HG02840 (cell line): Measurements from ENCODE around the gene NIP7.
"Not testable (repeated sequence)": the region's sequence is repeated elsewhere in the genome, so short reads cannot be mapped to it uniquely, and the experiment has no call there.

ENCODE experiments used
- ATAC-seq: cut with Tn5 transposase; IDR thresholded peaks from one replicate; pipeline ENCODE4 v1.9.1; 2021; ENCODE audit warnings: mild to moderate bottlenecking, moderate library complexity, moderate number of reproducible peaks; ENCODE audit not compliant: unreplicated experiment, low FRiP score

NIP7 gene

DNA sequence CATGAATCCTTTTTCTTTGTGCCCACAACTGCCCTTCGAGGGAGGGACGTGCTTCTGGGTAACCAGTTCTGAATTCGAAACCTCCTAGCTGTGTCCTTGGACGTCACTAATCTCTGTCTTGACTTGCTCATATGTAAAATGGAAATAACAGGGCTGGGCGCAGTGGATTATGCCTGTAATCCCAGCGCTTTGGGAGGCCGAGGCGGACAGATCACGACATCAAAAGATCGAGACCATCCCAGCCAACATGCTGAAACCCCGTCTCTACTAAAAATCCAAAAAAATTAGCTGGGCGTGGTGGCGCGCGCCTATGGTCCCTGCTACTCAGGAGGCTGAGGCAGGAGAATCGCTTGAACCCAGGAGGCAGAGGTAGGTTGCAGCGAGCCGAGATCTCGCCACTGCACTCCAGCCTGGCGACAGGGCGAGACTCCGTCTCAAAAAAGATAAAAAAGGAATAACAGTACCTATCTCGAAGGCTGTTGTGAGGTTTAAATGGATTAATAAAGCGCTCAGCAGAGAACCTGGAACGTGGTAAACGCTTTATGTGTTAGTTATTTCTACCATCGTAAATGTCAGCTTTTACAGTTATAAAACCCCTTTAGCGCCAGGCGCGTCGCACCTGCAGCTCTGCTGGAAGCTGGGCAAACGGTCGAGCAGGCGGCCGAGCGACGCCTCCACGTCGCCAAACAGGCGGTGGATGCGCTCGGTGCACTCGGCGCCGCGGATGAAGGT, 849 bp upstream of the NIP7 start:
- ATAC-seq = no peak

DNA sequence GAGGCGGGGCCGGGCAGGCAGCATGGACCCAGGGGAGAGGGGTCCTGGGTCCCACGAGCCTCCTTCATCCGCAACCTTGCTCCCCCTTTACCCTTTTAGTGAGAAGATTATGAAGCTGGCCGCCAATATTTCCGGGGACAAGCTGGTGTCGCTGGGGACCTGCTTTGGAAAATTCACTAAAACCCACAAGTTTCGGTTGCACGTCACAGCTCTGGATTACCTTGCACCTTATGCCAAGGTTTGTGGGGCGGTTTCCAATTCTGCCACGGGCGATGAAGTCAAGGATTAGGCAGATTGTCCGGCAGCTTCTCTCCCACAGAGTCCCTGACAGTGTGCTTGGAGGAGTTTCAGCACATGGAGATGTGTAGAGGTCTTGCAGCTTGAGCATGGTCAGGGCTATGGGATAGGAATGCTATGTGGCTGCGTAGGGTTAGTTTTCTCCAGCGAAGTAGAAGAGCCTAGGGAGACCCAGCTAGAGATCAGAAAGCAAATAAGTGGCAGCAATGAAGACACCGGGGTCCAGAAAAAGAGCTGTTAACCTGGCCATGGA, 598 bp downstream of the NIP7 start:
- ATAC-seq = no peak

DNA sequence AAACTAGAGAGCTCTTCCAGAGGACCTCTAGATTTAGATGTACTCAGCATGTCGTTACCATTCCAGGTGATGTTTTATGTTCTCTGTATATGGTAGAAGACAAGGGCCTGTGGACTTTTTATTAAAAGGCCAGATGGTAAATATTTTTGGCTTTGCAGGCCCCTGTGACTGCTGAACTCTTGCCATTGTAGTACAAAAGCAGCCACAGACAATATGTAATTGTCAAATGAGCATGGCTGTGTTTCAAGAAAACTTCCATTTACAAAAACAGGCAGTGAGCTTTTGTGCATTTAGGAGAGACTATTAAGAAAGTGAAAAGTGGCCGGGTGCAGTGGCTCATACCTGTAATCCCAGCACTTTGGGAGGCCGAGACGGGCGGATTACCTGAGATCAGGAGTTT, 4.6 kb downstream of the NIP7 start:
- no peak for ATAC-seq

DNA sequence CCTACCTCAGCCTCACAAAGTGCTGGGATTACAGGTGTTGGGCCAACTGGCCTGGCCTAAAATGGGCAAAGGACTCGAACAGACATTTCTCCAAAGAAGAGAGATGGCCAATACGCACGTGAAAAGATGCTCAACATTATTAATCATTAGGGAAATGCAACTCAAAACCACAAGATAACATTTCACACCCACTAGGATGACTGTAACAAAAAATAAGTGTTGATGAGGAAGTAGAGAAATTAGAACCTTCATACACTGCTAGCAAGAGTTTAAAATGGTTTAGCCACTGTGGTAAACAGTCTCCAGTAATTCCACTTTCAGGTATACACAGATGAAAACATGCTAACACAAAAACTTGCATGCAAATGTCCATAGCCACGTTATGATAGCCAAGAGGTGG, 6.4 kb downstream of the NIP7 start:
- ATAC-seq = no peak

DNA sequence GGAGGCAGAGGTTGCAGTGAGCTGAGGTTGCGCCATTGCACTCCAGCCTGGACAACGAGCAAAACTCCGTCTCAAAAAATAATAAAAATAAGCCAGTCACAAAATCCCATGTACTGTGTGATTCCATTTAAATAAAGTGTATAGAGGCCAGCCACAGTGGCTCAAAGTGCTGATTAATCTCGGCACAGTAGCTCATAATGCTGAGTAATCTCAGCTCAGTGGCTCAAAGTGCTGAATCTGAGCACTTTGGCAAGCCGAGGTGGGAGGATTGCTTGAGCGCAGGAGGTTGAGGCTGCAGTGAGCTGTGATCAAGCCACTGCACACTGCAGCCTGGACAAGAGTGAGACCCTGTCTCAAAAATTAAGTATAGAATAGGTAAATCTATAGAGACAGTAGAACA, 7.1 kb downstream of the NIP7 start:
- no peak for ATAC-seq

DNA sequence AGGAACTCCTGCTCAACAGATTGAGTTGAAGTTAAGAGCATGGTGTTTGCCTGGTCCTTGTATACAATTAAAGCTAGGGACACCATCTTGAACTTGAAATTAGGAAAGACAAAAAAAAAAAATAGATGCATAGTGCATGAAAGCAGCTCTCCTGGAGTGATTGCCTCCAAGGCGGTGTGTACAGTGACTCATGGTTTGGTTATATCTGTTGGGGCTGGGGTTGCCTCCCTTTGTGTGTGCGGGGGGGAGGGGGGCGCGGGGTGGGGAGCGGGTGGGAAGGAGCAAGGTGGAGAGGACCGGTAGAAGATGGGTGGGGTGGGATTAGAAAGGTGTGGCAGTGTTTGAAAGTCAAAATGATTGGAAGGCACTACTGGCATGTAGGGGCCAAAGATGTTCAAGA, 8.7 kb downstream of the NIP7 start:
- ATAC-seq = no peak

DNA sequence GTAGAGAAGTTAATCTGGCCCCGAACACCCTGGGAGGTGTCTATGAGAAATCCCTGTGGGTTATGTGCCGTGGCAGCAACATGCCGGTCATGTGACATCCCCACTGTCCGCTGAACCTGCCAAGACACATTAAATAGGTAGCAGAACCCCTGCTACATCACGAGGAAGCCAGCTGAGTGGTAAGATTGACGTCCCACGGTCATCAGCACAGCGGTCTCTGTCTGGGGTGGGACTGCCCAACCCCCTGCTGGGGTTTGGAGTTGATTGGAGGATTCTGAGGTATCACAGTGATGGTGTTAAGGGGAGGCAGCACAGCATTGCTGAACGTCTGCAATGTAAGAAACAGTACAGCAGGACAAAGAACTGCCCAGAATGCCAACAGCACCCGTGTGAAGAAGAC, 10.0 kb downstream of the NIP7 start:
- no peak for ATAC-seq

DNA sequence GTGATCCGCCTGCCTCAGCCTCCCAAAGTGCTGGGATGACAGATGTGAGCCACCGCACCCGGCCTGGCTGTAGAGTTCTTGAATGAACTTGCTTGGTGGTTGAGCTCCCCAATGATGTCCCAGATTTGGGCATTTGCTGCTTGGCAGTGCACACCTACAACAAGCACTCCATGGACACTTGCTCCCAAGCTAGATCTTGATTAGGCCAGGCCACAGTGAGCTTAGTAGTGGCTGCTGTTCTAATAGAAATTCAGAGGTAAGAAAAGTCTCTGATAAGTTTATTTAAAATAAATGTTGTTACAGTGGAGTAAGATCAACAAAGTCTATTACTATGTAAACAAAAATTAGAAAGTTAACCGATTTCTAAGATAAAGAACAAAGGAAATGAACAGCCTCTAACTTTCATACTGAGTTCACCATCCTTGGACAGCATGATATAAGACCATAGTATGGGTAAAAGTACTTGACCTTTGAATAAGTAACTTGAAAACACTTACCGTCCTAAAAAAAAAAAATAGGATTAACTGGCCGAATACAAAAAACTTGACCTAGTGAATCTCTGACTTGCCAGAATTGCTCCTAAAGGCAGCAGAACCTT, 11.1 kb downstream of the NIP7 start:
- no peak for ATAC-seq

DNA sequence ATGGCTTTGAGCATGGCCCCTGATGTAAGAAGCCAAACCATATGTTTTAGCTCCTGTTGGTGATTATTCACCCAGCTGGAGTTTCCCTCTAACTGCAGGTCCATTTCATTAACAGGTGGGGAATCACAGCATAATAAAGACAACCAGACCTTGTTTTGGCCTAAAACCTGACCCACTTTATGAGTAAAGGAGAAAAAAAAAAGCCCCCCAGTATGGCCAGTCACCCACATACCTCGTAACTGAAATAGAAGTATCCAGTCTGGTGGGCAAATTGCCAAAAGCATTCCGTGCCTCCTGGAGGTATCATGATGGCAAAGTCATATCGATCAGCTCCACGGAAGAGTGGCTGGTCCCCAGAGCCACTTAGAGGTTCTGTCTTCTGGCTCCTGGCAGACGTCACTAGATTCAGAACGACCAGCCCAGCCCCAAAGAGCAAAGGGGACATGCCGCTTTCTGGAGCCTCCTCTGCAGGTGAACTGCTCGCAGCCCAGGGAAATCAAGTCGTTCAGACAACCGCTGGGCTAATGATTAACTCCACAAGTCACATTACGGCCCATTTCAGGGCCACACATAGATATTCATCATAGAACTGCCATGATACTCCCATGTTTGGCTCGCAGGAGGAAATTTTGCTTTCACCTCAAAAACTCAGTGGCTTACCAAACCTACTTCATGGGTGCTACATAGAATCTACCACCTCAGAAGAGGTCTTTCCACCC, 11.9 kb downstream of the NIP7 start, which contains the start of gene TMED6:
TMED6 (minus strand) TSS at position 478 of the 719 bp plus-strand sequence; CDS start at position 445, 33 bp downstream.
- ATAC-seq = no peak

DNA sequence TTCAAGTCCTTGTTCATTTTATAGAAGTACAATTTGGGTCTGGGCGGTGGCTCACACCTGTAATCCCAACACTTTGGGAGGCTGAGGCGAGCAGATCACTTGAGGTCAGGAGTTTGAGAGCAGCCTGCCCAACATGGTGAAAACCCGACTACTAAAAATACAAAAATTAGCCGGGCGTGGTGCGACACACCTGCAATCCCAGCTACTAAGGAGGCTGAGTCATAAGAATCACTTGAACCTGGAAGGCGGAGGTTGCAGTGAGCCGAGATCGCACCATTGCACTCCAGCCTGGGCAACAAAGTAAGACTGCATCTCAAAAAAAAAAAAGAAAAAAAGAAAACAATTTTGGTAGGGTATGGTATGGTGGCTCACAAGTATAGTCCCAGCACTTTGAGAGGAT, 20.5 kb downstream of the NIP7 start:
- ATAC-seq = not testable (repeated sequence)

DNA sequence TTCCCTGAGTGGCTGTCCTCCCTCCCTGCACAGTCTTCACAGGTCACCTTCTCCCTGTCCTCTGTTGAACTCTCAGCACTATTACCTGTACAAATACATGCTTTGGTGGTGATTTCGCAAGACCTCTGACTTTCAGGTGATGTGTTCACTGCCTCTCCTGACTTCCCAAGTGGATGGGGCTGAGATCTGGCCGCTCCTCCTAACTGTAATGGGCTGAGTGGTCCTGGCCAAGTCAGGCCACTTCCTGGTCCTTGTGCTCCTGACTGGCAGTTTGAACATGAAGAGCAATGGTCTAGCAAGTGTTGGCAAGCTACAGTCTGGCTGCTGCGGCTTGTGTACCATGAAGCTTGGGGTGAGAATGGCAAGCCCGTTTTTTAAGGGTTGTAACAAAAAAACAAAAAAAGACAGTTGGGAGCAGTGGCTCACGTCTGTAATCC, 23.7 kb downstream of the NIP7 start:
- ATAC-seq = no peak

DNA sequence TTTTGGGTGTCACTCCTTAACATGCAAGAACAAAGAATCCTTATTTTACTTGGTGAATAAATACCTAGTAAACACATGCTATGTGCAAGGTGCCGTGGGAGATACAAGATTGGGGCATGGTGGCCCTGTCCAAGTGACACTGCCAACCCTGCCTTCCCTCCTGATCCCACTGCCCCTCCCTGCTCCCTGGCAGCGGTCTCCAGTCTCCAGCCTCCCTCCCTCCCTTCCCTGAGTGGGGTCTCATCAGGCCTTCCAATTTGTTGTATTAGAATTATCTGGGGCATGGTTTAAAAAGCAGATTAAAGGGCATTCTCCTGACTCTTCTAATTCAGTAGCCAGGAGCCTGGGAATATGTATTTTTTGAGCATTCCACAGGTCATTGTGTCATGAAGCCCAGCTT, 24.5 kb downstream of the NIP7 start:
- no peak for ATAC-seq

DNA sequence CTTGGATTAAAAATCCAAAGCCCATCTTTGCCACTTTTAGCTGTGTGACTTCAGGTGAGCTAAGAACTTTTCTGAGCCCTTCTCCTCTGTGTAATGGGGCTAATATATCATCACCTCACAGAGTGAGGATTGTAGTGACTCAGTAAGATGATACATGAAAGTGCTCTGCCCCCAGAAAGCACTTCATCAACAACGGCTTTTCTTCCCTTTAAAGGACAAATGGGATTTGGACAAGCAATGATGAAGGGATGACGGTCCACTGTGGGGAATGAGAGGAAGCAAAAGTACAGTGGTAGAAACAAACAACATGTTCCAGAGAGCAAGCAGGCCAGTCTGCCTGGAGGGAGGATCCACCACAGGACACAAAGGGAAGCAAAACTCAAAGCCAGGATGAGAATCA, 26.3 kb downstream of the NIP7 start:
- ATAC-seq = no peak

DNA sequence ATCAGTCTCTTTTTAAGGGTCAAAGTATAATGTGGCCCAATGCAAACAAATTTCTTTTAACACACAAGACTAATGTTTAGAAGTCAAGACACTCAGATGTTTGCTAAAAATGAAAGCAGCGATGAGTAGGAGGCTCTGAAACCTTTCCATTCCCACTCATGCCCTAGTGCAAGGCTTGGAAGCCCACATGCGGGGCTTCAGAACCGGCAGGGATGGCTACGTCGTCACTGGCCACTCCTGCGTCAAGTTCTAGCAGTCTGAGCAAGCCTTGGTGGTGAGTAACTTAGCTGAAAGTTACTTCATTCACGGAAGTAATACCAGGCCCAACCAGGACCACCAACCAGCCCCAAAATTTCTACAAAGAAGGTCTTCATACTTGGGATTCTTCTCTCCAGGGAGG, 26.9 kb downstream of the NIP7 start:
- no peak for ATAC-seq

DNA sequence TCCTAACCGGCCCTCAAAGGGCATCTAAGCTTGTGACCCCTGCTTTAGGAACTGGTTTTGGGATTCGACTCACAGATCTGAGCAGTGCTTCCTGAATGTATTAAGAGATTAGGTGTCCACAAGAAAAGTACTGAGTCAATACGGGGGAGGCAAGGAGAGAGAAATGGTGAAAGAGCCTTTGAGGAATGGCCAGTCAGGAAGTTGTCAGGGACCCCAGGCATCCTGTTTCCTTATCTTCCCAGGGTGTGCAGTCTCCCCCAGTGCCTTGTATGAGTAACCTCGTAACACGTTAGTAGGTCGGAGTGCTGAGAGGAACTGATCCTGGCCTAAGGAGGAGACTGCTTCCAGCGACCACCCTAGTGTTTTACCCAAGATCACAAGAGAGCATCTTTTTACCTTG, 28.4 kb downstream of the NIP7 start:
- ATAC-seq = no peak

DNA sequence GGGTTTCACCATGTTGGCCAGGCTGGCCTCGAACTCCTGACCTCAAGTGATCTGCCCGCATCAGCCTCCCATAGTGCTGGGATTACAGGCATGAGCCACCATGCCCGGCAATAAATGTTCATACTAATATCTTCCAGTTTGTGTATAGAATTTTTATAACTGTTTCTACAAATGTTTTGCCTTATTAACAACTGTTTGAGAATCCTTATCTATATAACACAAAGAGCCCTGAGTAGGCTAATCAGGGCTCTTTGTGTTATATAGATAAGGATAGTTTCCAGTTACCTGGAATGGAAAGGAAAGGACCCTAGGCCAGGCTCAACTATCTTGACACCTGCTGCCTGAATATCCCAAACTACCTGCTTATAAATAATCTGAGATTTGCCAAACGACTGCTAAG, 29.3 kb downstream of the NIP7 start:
- ATAC-seq = no peak

DNA sequence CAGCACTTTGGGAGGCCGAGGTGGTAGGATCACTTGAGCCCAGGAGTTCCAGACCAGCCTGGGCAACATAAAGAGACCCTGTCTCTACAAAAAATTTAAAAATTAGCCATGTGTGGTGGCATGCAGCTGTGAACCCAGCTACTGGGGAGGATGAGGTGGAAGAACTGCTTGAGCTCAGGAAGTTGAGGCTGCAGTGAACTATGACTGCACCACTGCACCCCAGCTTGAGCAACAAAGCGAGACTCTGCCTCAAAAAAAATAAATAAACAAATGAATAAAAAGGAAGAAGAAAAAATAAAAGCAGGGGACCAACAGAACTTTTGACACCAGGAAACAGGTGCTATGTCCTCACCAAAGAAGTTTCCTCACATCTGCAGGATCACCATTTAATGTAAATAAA, 32.0 kb downstream of the NIP7 start:
- no peak for ATAC-seq

DNA sequence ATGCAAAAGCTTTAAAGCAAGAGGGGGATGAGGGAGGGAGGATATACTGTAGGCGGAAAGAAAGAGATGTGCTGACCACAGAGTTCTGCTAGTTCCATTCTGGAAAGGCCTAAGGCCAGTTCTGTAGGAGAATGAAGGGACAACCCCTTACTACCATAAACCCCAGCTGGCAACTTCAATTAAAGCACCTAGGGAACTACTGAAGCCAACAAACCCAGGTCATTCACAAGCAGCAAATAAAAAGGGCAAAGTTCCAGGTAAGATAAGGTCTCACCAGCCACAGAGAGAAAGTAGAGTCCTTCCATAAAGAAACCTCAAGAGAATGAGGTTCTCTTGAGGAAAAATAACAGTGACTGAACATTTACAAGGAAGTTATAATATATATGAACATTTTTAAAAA, 33.4 kb downstream of the NIP7 start:
- ATAC-seq = no peak

DNA sequence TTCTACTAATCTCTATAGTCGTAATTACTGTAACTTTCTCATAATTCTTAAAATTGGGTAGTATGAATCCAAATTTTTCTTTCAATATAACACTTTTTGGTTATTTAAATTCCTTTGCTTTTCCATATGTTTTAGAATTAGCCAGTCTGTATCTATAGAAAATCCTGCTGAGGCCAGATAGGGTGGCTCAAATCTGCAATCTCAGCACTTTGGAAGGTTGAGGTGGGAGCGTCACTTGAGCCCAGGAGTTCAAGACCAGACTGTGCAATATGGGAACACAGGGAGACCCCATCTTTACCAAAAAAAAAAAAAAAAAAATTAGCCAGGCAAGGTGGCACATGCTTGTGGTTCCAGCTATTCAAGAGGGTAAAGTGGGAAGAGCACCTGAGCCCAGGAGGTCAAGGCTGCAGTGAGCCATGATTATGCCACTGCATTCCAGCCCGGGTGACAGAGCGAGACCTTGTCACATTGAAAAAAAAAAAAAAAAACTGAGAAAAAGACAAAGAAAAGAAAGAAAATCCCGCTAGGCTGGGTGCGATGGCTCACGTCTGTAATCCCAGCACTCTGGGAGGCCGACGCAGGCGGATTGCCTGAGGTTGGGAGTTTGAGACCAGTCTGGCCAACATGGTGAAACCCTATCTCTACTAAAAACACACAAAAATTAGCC, 37.0 kb downstream of the NIP7 start:
- ATAC-seq = no peak

DNA sequence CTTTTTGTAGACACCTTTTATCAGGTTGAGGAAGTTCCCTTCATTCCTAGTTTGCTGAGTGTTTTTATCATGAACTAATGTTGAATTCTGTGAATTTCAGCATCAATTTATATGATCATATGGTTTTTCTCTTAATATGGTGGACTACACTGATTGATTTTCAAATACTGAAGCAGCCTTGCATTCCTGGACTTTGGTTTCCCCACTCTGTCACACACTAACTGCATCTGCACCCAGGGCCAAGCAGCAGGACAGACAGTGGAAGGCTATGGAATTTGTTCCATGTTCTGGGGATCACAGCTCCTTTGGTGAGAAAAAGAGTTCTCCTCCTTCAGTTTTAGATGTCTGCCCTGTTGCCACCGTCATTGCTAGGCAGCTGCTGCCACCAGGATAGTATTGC, 38.5 kb downstream of the NIP7 start:
- no peak for ATAC-seq

DNA sequence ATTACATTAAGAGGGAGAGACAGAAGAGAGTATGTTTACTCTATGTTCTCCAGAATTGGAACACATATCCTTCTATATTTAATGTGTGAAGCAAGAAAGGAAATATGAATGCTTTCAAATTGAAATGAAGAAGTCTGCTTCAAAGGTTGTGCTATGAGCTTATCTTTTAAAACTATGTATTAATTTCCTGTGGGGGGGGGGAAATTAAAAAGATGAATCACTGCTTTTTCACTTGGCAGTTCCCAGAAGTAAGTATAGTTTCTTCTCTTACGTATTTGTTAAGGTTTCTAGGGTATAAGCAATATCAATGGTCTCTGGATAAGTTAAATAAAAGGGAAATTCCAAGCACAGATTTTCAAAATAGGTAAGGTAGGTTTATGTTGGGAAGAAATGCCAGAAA, 39.2 kb downstream of the NIP7 start:
- ATAC-seq = no peak
